Mesothelial cell of epicardium (in vitro differentiated cells): ENCODE results near the gene BAZ2B. TPM values are rescaled to one million over a fixed set of nuclear protein-coding genes. Genes with fewer than 3 reads are reported as not detected.

Experiments used
- DNase-seq, 2 experiments: peaks; one replicate each; pipeline ENCODE4 v3.0.0; 2021; ENCODE audit warnings: low spot score in 2 of 2; ENCODE audit not compliant: unreplicated experiment in 2 of 2
- H3K27ac Mint-ChIP-seq: 2 replicates; pipeline ENCODE4 v1.8.0; 2021; ENCODE audit warnings: mixed read lengths
- H3K27me3 Mint-ChIP-seq: 2 replicates; pipeline ENCODE4 v1.8.0; 2021; ENCODE audit warnings: low read depth, mixed read lengths
- H3K36me3 Mint-ChIP-seq: 2 replicates; pipeline ENCODE4 v1.8.0; 2021; ENCODE audit warnings: mixed read lengths
- H3K4me1 Mint-ChIP-seq: 2 replicates; pipeline ENCODE4 v1.8.0; 2021; ENCODE audit warnings: mixed read lengths
- H3K4me3 Mint-ChIP-seq: 2 replicates; pipeline ENCODE4 v1.8.0; 2021; ENCODE audit warnings: mild to moderate bottlenecking, moderate library complexity, mixed read lengths
- H3K9me3 Mint-ChIP-seq: 2 replicates; pipeline ENCODE4 v1.8.0; 2021; ENCODE audit warnings: mixed read lengths
- total RNA-seq: library from RNA; stranded (reverse); gene quantifications from 3 replicates; pipeline ENCODE4 v1.2.1, GENCODE V29; 2021
- TF ChIP-seq, protein P1 (sequence below): fragments of 200-600 bp; sonication (generic); IDR thresholded peaks from one replicate; pipeline ENCODE4 v1.5.0; 2021; ENCODE audit warnings: antibody characterized with exemption; ENCODE audit not compliant: unreplicated experiment

Gene BAZ2B
- total RNA-seq, 1 donor from 2014 or later: 141 TPM

DNA sequence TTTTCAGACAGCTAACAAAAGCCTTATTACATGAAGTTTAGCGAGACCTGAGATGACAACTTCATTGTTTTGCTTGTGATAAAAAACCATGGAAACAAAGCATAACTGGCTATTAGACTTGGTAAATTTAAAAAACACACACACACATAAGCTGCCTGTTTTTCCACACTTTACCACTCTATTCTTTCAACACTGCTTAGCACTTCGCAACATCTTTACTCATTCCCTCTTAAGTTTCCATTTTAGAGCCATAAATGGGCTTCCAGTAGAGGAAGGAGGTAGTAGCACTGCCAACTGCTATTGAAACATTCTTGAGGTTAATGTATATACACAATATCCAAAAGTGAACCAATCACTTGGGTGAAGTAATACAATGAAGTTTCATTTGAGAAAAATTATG, 54.1 kb downstream of the BAZ2B start:
- H3K4me3 Mint-ChIP-seq: no peak overlapping the region
- peaks cover 7% of the 10 kb centered on the region for H3K9me3 Mint-ChIP-seq
- peaks cover 3% of the 10 kb centered on the region for H3K4me1 Mint-ChIP-seq
- DNase-seq: no peak
- no peaks in the 10 kb centered on the region for H3K27me3 Mint-ChIP-seq
- TF ChIP-seq, protein P1, sequence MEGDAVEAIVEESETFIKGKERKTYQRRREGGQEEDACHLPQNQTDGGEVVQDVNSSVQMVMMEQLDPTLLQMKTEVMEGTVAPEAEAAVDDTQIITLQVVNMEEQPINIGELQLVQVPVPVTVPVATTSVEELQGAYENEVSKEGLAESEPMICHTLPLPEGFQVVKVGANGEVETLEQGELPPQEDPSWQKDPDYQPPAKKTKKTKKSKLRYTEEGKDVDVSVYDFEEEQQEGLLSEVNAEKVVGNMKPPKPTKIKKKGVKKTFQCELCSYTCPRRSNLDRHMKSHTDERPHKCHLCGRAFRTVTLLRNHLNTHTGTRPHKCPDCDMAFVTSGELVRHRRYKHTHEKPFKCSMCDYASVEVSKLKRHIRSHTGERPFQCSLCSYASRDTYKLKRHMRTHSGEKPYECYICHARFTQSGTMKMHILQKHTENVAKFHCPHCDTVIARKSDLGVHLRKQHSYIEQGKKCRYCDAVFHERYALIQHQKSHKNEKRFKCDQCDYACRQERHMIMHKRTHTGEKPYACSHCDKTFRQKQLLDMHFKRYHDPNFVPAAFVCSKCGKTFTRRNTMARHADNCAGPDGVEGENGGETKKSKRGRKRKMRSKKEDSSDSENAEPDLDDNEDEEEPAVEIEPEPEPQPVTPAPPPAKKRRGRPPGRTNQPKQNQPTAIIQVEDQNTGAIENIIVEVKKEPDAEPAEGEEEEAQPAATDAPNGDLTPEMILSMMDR: no peak
- peaks cover 28% of the 10 kb centered on the region for H3K36me3 Mint-ChIP-seq
- H3K27ac Mint-ChIP-seq: no peak overlapping the region

DNA sequence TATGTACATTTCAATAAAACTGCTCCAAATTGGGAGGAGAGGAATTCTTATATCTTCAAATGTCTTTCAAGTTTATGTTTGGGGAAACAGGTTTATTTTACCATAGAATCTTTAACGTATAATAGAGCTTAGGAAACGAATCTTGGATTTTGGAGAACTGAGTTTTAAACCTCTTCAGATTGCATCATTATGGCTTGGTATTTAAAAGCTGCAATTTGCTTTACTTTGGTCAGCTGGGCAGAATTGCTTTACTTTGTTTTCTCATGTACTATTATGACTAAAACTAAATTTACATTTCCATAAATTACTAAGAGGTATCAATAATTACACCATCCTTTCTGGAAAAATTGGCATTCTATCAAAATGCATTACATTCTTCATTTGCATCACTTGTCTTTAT, 54.6 kb downstream of the BAZ2B start:
- H3K4me3 Mint-ChIP-seq: no peak overlapping the region
- H3K4me1 Mint-ChIP-seq: peaks cover 3% of the 10 kb centered on the region
- TF ChIP-seq, protein P1: no peak
- no peaks in the 10 kb centered on the region for H3K27me3 Mint-ChIP-seq
- H3K9me3 Mint-ChIP-seq: peaks cover 7% of the 10 kb centered on the region
- DNase-seq: no peak
- peaks cover 30% of the 10 kb centered on the region for H3K36me3 Mint-ChIP-seq
- no peak overlapping the region for H3K27ac Mint-ChIP-seq

DNA sequence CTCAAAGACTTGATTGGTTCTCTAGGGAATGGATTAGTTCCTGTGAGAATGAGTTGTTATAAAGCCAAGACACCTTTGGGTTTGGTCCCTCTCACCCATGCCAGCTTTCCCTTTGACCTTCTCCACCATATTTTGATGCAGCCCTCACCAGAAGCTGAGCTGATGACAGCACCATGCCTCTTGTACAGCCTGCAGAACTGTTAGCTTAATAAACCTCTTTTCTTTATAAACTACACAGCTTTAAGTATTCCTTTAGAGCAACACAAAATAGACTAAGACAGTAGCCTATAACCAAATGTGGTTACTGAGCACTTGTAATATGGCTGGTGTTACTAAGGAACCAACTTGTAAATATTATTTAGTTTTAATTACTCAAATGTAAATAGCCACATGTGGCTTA, 55.1 kb downstream of the BAZ2B start:
- H3K9me3 Mint-ChIP-seq: peaks cover 7% of the 10 kb centered on the region
- H3K27me3 Mint-ChIP-seq: no peaks in the 10 kb centered on the region
- peaks cover 3% of the 10 kb centered on the region for H3K4me1 Mint-ChIP-seq
- TF ChIP-seq, protein P1: no peak
- no peak for DNase-seq
- H3K27ac Mint-ChIP-seq: no peak overlapping the region
- H3K4me3 Mint-ChIP-seq: no peak overlapping the region
- peaks cover 25% of the 10 kb centered on the region for H3K36me3 Mint-ChIP-seq

DNA sequence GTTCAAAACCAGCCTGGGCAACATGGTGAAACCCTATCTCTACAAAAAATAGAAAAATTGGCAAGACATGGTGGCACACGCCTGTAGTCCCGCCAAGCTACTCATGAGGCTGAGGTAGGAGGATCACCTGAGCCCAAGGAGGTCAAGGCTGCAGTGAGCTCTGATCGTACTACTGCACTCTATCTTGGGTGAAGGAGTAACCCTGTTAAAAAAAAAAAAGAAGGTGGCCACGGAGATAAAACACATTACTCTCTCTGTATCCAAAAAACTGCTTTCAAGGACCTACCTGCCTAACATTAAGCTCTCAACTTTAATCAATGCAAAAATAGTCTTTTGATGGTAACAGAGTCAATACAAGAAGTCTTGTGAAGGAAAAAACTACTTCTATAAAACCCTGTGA, 57.3 kb downstream of the BAZ2B start:
- Mint-ChIP-seq H3K27ac (no peak overlapping the region), H3K9me3 (peaks cover 5% of the 10 kb centered on the region), H3K36me3 (peaks cover 13% of the 10 kb centered on the region), H3K4me1 (peaks cover 3% of the 10 kb centered on the region), H3K4me3 (no peak overlapping the region), H3K27me3 (no peaks in the 10 kb centered on the region)
- DNase-seq: no peak
- TF ChIP-seq, protein P1: no peak

DNA sequence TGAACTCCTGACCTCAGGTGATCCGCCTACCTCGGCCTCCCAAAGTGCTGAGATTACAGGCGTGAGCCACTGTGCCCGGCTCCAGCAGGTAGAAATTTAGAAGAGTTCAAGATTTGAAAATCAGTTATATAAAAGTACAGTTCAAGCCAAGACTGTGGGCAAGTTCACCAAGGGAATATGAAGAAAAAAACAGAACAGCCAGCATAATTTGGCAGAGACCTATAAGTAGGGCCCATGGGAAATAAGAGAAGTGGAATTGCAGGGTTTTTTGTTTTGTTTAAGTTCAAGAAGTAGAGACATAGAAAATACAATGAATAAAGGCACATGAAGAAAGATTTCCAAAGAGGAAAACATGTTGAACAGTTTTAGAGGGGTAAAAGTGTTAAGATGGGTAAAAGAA, 57.9 kb downstream of the BAZ2B start:
- H3K4me3 Mint-ChIP-seq: no peak overlapping the region
- no peaks in the 10 kb centered on the region for H3K27me3 Mint-ChIP-seq
- DNase-seq: no peak
- peaks cover 15% of the 10 kb centered on the region for H3K36me3 Mint-ChIP-seq
- peaks cover 4% of the 10 kb centered on the region for H3K4me1 Mint-ChIP-seq
- TF ChIP-seq, protein P1: no peak
- peak overlapping the region; percentile 2 for H3K27ac Mint-ChIP-seq
- peaks cover 5% of the 10 kb centered on the region for H3K9me3 Mint-ChIP-seq

DNA sequence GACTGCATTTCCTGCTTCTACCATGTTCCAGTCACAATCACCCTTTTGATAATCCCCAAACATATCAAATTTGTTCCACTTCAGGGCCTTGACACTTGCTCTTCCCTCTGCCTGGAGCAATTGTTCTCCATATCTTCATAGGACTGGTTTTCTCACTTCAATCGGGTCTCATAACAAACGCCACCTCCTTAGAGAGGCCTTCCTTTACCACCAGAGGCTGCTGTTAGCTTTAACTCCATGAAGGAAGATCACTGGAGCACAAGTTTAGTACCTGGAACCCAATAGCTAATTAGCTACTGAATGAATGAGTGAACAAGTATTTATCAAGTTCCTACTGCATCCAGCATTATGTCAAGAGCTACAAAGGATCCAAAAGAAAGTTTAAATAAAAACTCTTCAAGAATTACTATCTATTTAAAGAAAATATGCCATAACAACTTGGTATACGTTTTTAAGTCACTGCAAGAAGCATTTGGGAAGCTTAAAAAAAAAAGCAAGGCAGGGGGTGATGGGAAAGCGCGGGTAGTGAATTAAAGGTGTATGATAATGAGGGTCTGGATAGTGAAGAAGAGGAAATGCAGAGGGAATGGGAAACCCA, 58.8 kb downstream of the BAZ2B start:
- peaks cover 5% of the 10 kb centered on the region for H3K9me3 Mint-ChIP-seq
- no peaks in the 10 kb centered on the region for H3K27me3 Mint-ChIP-seq
- H3K27ac Mint-ChIP-seq: peak overlapping the region; percentile 18
- TF ChIP-seq, protein P1: no peak
- DNase-seq: no peak
- H3K4me3 Mint-ChIP-seq: no peak overlapping the region
- peaks cover 4% of the 10 kb centered on the region for H3K4me1 Mint-ChIP-seq
- peaks cover 15% of the 10 kb centered on the region for H3K36me3 Mint-ChIP-seq
